Transverse colon (tissue), 4 donors: ENCODE data around the gene RAPGEF2.

Experiments
- POLR2A ChIP-seq: fragments of 450-650 bp; IDR thresholded peaks from one replicate; pipeline ENCODE4 v1.6.1; 2016; ENCODE audit warnings: antibody characterized with exemption, mild to moderate bottlenecking, moderate library complexity
- POLR2AphosphoS5 ChIP-seq, 3 donors: sonication (generic); formaldehyde crosslinking; IDR thresholded peaks; one replicate each; pipeline ENCODE4 v1.6.1; 2016; ENCODE audit warnings: antibody characterized with exemption in 3 of 3
- TF ChIP-seq, protein P1 (sequence below), 5 experiments: fragments of 200-600 bp in 3 of 5; fragments of 450-650 bp in 2 of 5; sonication (generic) in 3 of 5; IDR thresholded peaks; 1 replicate in 2 of 5; 2 replicates in 3 of 5; pipeline ENCODE4 v1.5.1; 2016 to 2017; ENCODE audit warnings: antibody characterized with exemption in 5 of 5, inconsistent platforms in 3 of 5, mild to moderate bottlenecking in 2 of 5, moderate library complexity in 1 of 5

- TF ChIP-seq, protein P1, sequence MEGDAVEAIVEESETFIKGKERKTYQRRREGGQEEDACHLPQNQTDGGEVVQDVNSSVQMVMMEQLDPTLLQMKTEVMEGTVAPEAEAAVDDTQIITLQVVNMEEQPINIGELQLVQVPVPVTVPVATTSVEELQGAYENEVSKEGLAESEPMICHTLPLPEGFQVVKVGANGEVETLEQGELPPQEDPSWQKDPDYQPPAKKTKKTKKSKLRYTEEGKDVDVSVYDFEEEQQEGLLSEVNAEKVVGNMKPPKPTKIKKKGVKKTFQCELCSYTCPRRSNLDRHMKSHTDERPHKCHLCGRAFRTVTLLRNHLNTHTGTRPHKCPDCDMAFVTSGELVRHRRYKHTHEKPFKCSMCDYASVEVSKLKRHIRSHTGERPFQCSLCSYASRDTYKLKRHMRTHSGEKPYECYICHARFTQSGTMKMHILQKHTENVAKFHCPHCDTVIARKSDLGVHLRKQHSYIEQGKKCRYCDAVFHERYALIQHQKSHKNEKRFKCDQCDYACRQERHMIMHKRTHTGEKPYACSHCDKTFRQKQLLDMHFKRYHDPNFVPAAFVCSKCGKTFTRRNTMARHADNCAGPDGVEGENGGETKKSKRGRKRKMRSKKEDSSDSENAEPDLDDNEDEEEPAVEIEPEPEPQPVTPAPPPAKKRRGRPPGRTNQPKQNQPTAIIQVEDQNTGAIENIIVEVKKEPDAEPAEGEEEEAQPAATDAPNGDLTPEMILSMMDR (IDR thresholded peaks at IDR 0.05): no peak
- no peak for TF ChIP-seq POLR2A
- TF ChIP-seq POLR2AphosphoS5 (IDR thresholded peaks at IDR 0.05): no peak
Measured at GRCh38 chr4:159382856-159383561, 280.1 kb downstream of the RAPGEF2 start.
